GM20000 (cell line): ENCODE data around the gene NTN4.

Source experiments
- DNase-seq: peaks from one replicate; pipeline ENCODE4 v3.0.0; 2012; ENCODE audit warnings: low spot score
- TF ChIP-seq, protein P1 (sequence below): IDR thresholded peaks from 2 replicates; pipeline ENCODE4 v1.5.1; 2012; ENCODE audit warnings: mild to moderate bottlenecking, control low read depth; ENCODE audit errors: extremely low read depth, missing control alignments

The NTN4 gene

GRCh38 chr12:95637471-95638155 lies 153.0 kb downstream of the NTN4 start:
- no peak for DNase-seq
- TF ChIP-seq, protein P1, sequence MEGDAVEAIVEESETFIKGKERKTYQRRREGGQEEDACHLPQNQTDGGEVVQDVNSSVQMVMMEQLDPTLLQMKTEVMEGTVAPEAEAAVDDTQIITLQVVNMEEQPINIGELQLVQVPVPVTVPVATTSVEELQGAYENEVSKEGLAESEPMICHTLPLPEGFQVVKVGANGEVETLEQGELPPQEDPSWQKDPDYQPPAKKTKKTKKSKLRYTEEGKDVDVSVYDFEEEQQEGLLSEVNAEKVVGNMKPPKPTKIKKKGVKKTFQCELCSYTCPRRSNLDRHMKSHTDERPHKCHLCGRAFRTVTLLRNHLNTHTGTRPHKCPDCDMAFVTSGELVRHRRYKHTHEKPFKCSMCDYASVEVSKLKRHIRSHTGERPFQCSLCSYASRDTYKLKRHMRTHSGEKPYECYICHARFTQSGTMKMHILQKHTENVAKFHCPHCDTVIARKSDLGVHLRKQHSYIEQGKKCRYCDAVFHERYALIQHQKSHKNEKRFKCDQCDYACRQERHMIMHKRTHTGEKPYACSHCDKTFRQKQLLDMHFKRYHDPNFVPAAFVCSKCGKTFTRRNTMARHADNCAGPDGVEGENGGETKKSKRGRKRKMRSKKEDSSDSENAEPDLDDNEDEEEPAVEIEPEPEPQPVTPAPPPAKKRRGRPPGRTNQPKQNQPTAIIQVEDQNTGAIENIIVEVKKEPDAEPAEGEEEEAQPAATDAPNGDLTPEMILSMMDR, result no peak

DNA sequence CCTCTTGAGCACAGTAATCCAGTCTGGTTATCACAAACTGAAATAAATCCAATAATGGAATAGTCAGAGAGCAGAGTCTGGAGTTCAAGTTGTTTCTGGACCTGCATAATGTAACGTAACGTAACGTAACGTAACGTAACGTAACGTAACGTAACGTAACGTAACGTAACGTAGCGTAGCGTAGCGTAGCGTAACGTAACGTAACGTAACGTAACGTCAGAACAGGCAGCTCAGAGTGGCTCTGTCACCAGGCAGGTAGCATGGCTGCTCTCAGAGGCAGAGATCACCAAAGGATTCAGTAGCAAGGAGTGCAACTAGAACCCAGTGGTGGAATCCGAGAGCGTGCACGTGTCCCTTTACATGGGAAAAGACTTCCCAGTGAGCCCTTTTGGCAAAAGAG lies 153.6 kb downstream of the NTN4 start:
- TF ChIP-seq, protein P1, result no peak
- no peak for DNase-seq

DNA sequence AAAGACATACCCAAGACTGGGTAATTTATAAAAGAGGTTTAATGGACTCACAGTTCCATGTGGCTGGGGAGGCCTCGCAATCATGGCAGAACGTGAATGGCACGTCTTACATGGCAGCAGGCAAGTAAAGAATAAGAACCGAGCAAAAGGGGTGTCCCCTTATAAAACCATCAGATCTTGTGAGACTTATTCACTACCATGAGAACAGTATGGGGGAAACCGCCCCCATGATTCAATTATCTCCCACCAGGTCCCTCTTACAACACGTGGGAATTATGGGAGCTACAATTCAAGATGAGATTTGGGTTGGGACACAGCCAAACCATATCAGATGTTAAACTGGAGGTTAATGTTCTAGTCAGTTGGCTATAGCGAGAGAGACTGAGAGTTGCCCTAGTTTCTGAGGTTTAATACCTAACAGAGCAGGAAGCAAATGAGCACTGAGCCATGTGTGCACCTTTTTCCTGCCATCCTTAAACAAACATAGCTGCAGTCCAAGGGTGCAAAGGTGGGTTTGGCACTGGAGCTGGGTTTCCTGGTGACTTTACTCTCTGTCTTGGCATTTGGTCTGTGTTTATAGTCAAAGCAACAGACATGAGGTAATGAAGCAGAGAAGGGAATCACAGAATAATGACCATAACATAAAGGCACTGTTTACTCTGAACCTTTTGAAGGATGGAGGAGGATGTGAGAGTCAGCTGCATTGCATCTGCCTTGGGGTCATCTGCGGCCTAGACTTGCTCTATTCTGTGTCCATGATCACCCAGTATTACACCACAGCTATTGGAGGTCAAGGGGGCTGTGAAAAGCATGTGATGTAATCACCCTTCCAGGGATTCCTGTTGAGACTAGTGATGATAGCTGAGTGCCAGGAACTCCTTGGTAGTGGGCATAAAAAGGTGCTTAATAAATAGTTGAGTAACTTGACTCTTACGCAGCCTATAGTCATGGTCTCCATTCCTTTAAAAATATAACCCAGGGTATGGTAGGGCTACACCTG lies 155.6 kb downstream of the NTN4 start:
- no peak for DNase-seq
- TF ChIP-seq, protein P1, result no peak

DNA sequence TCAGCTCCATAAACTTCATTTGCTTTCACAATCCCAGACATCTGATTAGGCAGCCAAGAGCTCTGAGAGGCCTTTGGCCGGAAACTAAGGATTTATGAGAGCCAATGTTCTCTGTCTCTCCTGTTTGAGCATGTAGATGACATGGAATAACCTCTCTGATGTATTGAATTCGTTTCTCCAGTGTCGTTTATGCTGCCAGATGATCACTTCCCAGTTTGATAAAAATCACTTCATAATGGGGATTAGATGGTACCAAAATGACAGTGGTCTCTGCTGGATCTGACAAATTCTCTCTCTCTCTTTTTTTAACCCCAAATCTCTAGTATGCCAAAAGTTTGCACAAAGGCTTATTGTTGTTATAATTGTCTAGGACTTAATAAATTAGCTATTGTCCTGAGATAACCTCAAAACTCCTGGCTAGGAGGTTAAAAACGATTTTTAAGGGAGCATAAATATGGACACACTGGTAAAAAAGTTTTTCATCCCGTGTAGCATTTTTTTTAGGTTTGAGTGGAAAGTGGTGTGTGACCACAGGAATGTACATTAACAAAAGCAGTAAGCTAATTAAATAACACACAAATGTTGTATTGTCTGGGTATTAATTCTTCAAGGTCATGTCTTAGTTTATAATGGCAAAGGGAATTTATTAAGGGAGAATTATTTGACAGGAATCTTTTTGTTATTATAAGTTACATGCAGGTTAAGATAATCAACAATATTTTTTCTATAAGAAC lies 156.7 kb downstream of the NTN4 start:
- TF ChIP-seq, protein P1, result no peak
- DNase-seq, result no peak

DNA sequence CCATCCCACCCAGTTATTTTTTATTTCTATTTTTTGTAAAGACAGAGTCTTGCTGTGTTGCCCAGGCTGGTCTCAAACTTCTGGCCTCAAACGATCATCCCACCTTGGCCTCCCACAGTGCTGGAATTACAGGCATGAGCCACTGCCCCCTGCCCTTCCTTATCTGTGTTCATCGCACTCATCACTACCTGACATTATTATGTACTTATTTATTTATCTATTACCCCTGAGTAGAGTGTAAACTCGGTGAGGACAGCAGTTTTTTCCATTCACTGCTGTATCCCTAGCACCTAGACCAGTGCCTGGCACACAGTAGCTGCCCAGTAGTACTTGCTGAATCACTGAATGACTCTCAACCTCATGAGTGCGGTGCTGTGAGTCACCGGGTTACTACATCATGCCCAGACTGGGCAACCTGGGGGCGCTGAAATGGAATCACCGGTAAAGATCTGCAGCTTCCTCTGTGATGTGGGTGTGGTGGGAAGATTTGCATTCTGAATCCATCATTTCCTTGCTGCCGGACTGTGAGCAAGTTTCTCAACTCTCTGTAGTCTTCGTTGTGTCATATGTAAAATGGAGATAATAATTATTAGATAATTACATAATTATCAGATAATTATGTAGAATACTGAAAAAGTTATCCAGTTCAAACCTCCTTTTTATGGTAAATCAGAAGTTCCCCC lies 157.4 kb downstream of the NTN4 start:
- TF ChIP-seq, protein P1, result no peak

DNA sequence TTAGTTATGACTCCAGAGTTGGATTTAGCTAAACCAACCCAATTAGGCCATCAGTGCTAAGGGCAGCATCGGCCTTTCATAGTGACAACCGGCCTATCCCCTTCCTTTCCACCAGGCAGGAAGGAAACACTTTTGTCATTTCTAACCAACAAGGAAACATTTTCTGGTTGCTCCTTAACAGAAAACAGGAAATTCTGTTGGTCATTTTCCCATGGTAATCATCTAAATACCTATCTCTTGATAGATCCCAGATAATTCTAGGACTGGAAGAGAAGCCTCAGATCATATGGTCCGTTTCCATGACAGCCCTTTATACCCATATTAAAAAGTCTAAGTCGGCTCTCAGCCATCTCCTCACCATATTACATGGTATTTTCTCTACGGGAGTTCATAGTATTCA lies 160.1 kb downstream of the NTN4 start:
- TF ChIP-seq, protein P1, result no peak
- DNase-seq, result no peak

More for the DNA sequence above, 157.4 kb downstream of the NTN4 start:
- DNase-seq, result no peak
